ENCODE results near the gene UQCRC1.
A peak's percentile ranks its signal among the peaks of the same experiment; 100 is the strongest.

The UQCRC1 gene

DNA sequence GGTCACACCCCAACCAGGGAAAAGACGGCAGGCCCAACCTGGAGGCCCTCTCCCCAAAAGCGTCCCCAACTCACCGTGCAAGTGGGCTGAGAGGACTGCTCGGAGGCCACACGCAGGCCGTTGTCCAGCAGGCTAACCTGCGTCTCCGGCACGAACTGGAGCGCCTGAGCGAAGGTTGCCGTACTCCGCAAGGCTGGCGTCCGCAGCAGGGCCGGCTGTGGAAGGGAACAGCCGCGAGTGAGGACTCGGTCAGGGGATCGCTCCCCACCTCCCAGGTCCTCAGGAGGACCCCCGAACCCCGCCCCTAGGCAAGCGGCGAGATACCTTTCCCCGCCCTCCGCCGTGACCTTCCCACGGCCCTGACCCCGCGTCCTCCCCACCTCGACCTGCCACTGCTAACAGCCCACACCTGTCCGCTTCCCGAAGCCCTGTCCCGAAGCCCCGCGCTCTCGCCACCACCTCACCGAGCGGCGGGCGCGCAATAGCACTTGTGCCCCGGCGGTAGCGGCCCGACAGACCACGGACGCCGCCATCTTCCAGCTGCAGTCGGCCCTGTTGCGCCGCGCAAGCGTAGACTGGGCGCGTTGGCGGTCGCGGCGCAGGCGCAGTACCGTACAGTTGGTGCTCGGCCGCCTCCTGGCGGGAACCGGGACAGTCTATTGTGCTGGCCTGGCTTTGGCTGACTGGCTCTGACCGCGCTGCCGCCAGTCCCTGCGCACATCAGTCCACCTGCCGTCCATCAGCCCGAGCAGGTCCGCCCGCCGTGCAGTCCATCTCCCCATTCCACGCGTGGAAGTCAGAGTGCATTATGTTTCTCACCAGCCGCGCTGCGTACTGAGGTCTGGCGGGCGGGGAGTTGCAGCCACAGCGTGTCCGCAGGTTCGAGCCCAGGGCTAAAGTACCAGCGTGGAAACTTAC, at the start of gene UQCRC1:
Gene UQCRC1 (minus strand): TSS at position 559 of the 918 bp plus-strand sequence. CDS start 26 bp downstream, at position 533.
- H3K27ac ChIP-seq (ENCODE audit: low read depth, low read length): peak within 1 kb of the TSS; percentile 1; the same call in 1 of the 2 replicates
- H3K36me3 ChIP-seq (ENCODE audit: insufficient read depth, low read length): peaks cover 9% of the 10 kb centered on the region; the same call in 1 of the 2 replicates
- H3K27me3 ChIP-seq (ENCODE audit: insufficient read depth, low read length): no peaks in the 10 kb centered on the region
- H3K79me2 ChIP-seq (ENCODE audit: control insufficient read depth, insufficient read depth, low read length, unreplicated experiment): peaks cover 22% of the 10 kb centered on the region
- peak within 1 kb of the TSS; percentile 16 for H2AFZ ChIP-seq (ENCODE audit: low read length, unreplicated experiment)
- H3K4me1 ChIP-seq (ENCODE audit: control insufficient read depth, insufficient read depth, low read length, unreplicated experiment): peaks cover 17% of the 10 kb centered on the region
- H3K4me3 ChIP-seq (ENCODE audit: low read depth, low read length): peak within 1 kb of the TSS; percentile 85

DNA sequence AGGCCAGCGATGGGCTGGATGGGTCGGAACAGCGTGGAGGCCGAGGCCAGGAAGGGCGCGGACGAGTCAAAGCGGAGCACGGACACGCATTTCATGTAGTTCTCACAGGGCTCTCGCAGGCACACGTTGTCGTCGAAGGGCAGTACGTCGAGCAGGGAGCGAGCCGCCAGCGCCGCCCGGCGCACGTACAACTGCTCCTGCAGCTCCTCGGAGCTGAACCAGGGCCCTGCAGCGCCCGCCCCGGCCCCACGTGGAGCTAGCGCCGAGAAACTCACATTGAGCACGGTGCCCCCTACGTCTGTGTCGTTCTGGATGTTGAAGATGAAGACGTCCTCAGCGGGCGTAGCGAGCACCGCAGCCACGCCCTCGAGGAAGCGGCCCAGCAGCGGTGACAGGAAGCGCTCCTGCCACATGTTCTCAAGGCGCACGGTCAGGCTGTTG, 47.4 kb upstream of the UQCRC1 start:
- Histone ChIP-seq H3K27ac (ENCODE audit: low read depth, low read length) (no peak overlapping the region), H2AFZ (ENCODE audit: low read length, unreplicated experiment) (peak overlapping the region; percentile 48), H3K4me3 (ENCODE audit: low read depth, low read length) (peak overlapping the region; percentile 76)

DNA sequence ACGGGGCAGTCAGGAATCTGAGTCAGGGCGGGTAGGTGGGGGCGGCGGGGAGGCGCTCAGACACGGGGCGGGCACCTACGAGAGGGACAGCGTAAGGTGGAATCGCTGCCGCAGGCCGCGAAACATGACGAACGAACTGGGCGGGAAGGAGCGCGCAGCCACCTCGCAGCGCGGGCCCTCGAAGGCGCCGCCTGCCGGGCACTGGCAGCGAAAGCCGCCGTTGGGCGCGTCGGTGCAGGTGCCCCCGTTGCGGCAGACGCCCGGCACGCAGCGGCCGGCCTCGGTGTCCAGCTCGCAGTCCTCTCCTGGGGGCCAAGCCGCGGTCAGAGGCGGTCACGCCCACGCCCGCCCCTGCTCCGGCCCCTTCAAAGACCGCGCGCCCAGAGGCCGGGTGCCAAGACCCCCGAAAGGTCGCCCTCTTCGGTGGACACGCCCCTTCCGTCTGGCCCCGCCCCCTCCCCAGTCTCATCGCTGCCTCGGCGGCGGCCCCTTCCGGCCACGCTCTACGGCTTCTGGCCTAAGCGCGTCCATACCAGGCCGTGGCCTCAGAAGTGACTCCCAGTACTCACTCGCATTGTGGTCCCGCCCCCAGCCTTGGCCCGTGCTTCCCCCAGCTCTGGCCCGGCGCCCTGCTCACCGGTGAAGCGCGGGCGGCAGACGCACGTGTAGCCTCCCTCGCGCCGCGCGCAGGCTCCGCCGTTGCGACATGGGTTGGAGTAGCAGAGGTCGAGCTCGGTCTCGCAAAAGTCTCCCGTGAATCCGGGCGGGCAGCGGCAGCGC, 46.8 kb upstream of the UQCRC1 start:
- H3K79me2 ChIP-seq (ENCODE audit: control insufficient read depth, insufficient read depth, low read length, unreplicated experiment): no peaks in the 10 kb centered on the region
- peaks cover 5% of the 10 kb centered on the region for H3K4me1 ChIP-seq (ENCODE audit: control insufficient read depth, insufficient read depth, low read length, unreplicated experiment)
- no peak overlapping the region for H3K27ac ChIP-seq (ENCODE audit: low read depth, low read length)
- peak overlapping the region; percentile 76 for H3K4me3 ChIP-seq (ENCODE audit: low read depth, low read length)
- peaks cover 13% of the 10 kb centered on the region; the same call in 1 of the 2 replicates for H3K36me3 ChIP-seq (ENCODE audit: insufficient read depth, low read length)
- no peaks in the 10 kb centered on the region for H3K27me3 ChIP-seq (ENCODE audit: insufficient read depth, low read length)
- peak overlapping the region; percentile 48 for H2AFZ ChIP-seq (ENCODE audit: low read length, unreplicated experiment)

More for the DNA sequence above, 47.4 kb upstream of the UQCRC1 start:
- Histone ChIP-seq H3K36me3 (ENCODE audit: insufficient read depth, low read length) (peaks cover 13% of the 10 kb centered on the region; the same call in 1 of the 2 replicates), H3K27me3 (ENCODE audit: insufficient read depth, low read length) (no peaks in the 10 kb centered on the region), H3K79me2 (ENCODE audit: control insufficient read depth, insufficient read depth, low read length, unreplicated experiment) (no peaks in the 10 kb centered on the region), H3K4me1 (ENCODE audit: control insufficient read depth, insufficient read depth, low read length, unreplicated experiment) (peaks cover 7% of the 10 kb centered on the region)

DNA sequence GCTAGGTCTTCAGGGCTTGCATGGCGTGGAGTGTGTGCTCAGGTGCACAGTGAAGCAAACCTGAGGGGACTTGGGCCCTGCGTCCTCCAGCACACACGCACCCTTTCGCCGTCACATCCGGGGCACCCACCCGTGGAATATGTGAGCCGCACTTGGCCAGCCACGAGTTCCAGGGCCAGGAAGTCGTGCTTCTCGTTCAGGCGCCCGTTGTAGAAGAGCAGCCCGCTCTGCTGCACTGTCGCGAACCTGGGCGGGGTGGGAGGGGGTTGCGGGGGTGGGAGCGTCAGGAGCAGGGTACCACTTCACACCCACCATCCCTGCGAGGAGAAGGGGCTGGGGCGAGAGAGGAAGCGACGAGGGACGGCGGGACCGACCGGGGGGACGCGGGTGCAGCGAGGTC, 46.2 kb upstream of the UQCRC1 start:
- Histone ChIP-seq H3K79me2 (ENCODE audit: control insufficient read depth, insufficient read depth, low read length, unreplicated experiment) (no peaks in the 10 kb centered on the region), H3K27me3 (ENCODE audit: insufficient read depth, low read length) (no peaks in the 10 kb centered on the region), H3K4me1 (ENCODE audit: control insufficient read depth, insufficient read depth, low read length, unreplicated experiment) (peaks cover 5% of the 10 kb centered on the region), H3K27ac (ENCODE audit: low read depth, low read length) (no peak overlapping the region), H2AFZ (ENCODE audit: low read length, unreplicated experiment) (no peak overlapping the region), H3K36me3 (ENCODE audit: insufficient read depth, low read length) (peaks cover 11% of the 10 kb centered on the region; the same call in 1 of the 2 replicates), H3K4me3 (ENCODE audit: low read depth, low read length) (peak overlapping the region; percentile 76)

DNA sequence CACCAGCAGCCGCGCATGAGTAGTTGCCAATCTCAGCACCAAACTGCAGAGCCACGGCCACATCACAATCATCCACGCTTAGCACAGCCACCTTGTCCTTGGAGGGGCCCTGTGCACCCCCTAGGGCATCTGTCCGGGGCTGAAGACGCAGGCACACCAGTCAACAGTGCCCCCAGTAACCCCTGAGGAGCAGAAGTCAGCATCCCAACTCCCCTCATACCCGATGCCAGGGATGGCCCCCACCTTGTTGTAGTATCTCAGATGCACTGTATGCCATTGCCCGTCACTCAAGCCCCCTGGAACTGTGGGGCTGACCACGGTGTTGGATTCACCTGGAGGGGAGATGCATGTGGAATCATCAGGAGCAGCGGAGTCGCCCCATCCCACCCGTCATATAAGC, 45.6 kb upstream of the UQCRC1 start:
- H3K27me3 ChIP-seq (ENCODE audit: insufficient read depth, low read length): no peaks in the 10 kb centered on the region
- no peak overlapping the region for H3K4me3 ChIP-seq (ENCODE audit: low read depth, low read length)
- peaks cover 8% of the 10 kb centered on the region; the same call in 1 of the 2 replicates for H3K36me3 ChIP-seq (ENCODE audit: insufficient read depth, low read length)
- peaks cover 5% of the 10 kb centered on the region for H3K4me1 ChIP-seq (ENCODE audit: control insufficient read depth, insufficient read depth, low read length, unreplicated experiment)
- H3K27ac ChIP-seq (ENCODE audit: low read depth, low read length): no peak overlapping the region
- H2AFZ ChIP-seq (ENCODE audit: low read length, unreplicated experiment): no peak overlapping the region
- no peaks in the 10 kb centered on the region for H3K79me2 ChIP-seq (ENCODE audit: control insufficient read depth, insufficient read depth, low read length, unreplicated experiment)

DNA sequence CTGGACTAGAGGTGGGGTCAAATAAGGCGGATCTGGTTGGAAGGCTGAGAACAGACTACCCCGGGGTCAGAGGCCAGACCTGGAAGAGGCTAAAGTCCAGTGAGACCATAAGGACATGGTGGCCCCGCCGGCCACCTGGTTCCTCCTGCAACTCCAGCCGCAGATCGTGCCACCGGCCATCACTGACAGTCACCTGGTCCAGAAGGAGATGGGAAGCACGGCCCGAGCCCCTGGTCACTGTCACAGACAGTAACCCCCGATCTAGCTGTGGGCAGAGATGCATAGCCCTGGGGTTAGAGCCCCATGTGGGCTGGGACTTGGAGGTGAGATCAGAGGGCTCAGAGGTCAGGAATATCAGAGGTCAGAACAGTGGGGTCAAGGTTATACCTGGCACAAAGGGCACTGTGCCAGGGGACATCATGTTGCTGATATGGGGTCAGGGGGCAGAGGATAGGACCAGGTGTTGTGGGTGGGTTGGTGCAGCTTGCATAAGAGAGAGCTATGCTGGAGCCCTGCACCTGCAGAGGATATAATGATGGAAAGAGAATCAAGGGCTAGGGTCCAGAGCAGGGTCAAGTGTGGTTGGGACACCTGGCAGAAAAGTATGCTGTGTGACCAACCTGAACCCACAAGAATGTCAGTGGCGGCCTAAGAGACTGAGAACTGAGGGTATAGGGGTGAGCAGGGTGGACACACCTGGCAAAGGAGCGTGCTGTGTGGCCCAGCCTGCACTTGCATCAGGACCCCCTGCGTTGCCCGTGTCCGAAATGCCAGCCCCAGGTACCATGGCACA, 43.7 kb upstream of the UQCRC1 start:
- Histone ChIP-seq H3K27ac (ENCODE audit: low read depth, low read length) (no peak overlapping the region), H3K36me3 (ENCODE audit: insufficient read depth, low read length) (no peaks in the 10 kb centered on the region), H3K4me1 (ENCODE audit: control insufficient read depth, insufficient read depth, low read length, unreplicated experiment) (peaks cover 5% of the 10 kb centered on the region), H3K79me2 (ENCODE audit: control insufficient read depth, insufficient read depth, low read length, unreplicated experiment) (no peaks in the 10 kb centered on the region), H3K4me3 (ENCODE audit: low read depth, low read length) (no peak overlapping the region), H3K27me3 (ENCODE audit: insufficient read depth, low read length) (no peaks in the 10 kb centered on the region), H2AFZ (ENCODE audit: low read length, unreplicated experiment) (no peak overlapping the region)

DNA sequence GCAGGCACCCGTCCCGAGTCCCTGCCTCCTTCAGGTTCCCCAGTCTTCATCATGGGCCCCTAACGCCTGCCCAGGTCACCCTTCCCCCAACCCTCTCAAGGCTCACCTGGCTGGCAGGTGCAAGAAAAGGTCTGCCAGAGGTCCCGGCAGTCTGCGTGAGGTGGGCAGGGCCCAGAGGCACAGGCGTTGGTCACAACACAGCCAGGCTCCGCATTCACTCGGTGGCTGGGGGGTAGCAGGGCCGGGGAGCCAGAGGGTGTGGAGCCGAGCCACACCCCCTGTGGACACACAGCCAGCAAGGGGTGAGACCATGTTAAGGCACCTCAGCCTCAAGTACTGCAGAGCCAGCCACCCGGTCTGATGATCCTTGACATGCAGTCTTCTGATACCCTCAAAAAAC, 42.3 kb upstream of the UQCRC1 start:
- Histone ChIP-seq H3K27ac (ENCODE audit: low read depth, low read length) (no peak overlapping the region), H3K4me1 (ENCODE audit: control insufficient read depth, insufficient read depth, low read length, unreplicated experiment) (peaks cover 3% of the 10 kb centered on the region), H3K4me3 (ENCODE audit: low read depth, low read length) (no peak overlapping the region), H3K27me3 (ENCODE audit: insufficient read depth, low read length) (no peaks in the 10 kb centered on the region), H2AFZ (ENCODE audit: low read length, unreplicated experiment) (no peak overlapping the region), H3K79me2 (ENCODE audit: control insufficient read depth, insufficient read depth, low read length, unreplicated experiment) (no peaks in the 10 kb centered on the region), H3K36me3 (ENCODE audit: insufficient read depth, low read length) (no peaks in the 10 kb centered on the region)

DNA sequence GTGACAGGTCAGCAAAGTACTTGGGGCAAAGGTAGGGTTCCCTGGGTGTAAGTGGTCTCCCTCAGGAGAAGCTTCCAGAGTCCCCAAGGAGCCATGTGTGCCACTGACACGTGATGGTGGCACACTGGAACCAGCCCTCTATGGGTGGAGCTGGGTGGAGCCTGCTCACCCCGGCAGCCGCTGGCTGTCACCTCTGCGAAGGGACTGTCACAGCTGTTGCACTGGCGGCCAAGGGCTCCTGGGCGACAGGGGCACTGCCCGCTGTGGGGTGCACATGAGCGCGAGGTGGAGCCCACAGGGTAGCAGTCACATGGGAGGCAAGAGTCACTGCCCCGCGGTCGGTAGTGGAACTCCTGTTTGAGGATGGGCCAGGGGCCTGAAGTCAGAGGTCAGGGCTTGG, 41.3 kb upstream of the UQCRC1 start:
- Histone ChIP-seq H3K4me3 (ENCODE audit: low read depth, low read length) (no peak overlapping the region), H3K36me3 (ENCODE audit: insufficient read depth, low read length) (no peaks in the 10 kb centered on the region), H3K27ac (ENCODE audit: low read depth, low read length) (no peak overlapping the region), H3K79me2 (ENCODE audit: control insufficient read depth, insufficient read depth, low read length, unreplicated experiment) (no peaks in the 10 kb centered on the region), H2AFZ (ENCODE audit: low read length, unreplicated experiment) (no peak overlapping the region), H3K4me1 (ENCODE audit: control insufficient read depth, insufficient read depth, low read length, unreplicated experiment) (no peaks in the 10 kb centered on the region), H3K27me3 (ENCODE audit: insufficient read depth, low read length) (no peaks in the 10 kb centered on the region)

DNA sequence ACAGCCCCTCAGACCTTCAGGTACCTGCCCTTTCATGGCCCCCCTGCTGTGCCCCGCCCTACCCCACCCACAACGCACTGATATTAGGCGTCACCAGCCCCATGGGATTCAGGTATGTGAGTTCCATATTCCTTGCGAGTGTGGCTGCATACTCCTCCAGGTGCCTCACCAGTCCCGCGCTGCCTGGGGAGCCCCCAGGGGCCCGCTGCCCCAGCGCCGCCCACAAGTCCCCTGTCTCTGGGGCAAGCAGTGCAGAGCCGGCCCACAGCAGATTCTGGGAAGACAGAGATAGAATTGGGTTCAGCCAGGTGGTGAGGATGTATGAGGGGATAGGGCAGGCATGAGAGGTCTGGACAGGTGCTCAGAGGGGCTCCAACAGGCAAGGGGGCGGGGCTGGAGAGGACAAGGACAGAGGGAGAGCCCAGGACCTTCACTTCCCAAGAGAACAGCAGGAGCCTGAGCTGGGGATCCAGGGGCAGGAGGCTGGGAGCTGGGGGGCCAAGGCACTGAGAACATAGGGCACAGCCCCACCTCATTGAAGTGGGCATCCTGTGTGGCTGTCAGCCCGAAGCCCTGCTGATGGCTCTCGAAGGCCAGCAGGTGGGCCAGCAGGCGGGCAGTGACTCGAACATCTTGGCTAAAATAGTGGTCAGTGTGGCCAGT, 38.9 kb upstream of the UQCRC1 start:
- Histone ChIP-seq H3K27ac (ENCODE audit: low read depth, low read length) (no peak overlapping the region), H3K4me1 (ENCODE audit: control insufficient read depth, insufficient read depth, low read length, unreplicated experiment) (no peaks in the 10 kb centered on the region), H3K4me3 (ENCODE audit: low read depth, low read length) (no peak overlapping the region), H3K27me3 (ENCODE audit: insufficient read depth, low read length) (no peaks in the 10 kb centered on the region), H3K36me3 (ENCODE audit: insufficient read depth, low read length) (no peaks in the 10 kb centered on the region), H2AFZ (ENCODE audit: low read length, unreplicated experiment) (no peak overlapping the region), H3K79me2 (ENCODE audit: control insufficient read depth, insufficient read depth, low read length, unreplicated experiment) (no peaks in the 10 kb centered on the region)

DNA sequence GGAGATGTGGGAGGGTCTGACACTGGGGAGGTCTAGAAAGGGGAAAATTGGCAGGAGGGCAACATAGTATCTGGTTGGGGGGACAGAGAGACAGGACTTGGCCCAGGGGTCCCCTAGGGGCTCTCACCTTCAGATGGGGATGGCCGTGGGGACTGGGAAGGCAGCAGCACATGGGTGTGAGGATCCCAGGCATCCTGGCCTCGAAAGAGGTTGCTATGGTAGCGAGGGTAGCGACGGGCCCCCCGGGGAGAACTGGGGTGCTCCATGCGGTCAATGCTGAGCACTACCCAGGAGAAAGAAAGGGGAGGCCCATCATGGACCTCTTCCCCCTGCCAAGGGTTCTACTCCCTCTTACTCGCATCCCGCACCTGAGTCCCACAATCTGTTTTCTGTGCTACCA, 38.3 kb upstream of the UQCRC1 start:
- H3K27ac ChIP-seq (ENCODE audit: low read depth, low read length): no peak overlapping the region
- no peaks in the 10 kb centered on the region for H3K4me1 ChIP-seq (ENCODE audit: control insufficient read depth, insufficient read depth, low read length, unreplicated experiment)
- H3K4me3 ChIP-seq (ENCODE audit: low read depth, low read length): no peak overlapping the region
- H3K79me2 ChIP-seq (ENCODE audit: control insufficient read depth, insufficient read depth, low read length, unreplicated experiment): no peaks in the 10 kb centered on the region
- no peaks in the 10 kb centered on the region for H3K36me3 ChIP-seq (ENCODE audit: insufficient read depth, low read length)
- H3K27me3 ChIP-seq (ENCODE audit: insufficient read depth, low read length): no peaks in the 10 kb centered on the region
- H2AFZ ChIP-seq (ENCODE audit: low read length, unreplicated experiment): no peak overlapping the region

Data from ACC112 (cell line).